Astrocyte (in vitro differentiated cells and primary cell): ENCODE measurements around the gene C22orf31. TPM values are rescaled to one million over a fixed set of nuclear protein-coding genes. Genes with fewer than 3 reads are reported as not detected.

ENCODE experiments used
- DNase-seq: peaks from one replicate; pipeline ENCODE4 v3.0.0-alpha.2; 2010; ENCODE audit warnings: low read depth
- FAIRE-seq: peaks from 2 replicates; lab custom pipeline; 2011; peaks lifted over from hg19 to GRCh38; lab: Jason Lieb, UNC
- H2AFZ ChIP-seq: 2 replicates; pipeline ENCODE4 v1.6.0; 2012; ENCODE audit warnings: low read depth, low read length, inconsistent platforms
- H3K27ac ChIP-seq: 2 replicates; pipeline ENCODE4 v1.5.1; 2011; ENCODE audit warnings: low read depth, low read length, inconsistent platforms
- H3K27me3 ChIP-seq: 2 replicates; pipeline ENCODE4 v1.6.0; 2011; ENCODE audit warnings: low read length, inconsistent platforms; ENCODE audit not compliant: insufficient read depth
- H3K36me3 ChIP-seq: 2 replicates; pipeline ENCODE4 v1.5.1; 2011; ENCODE audit warnings: low read length, inconsistent platforms; ENCODE audit not compliant: insufficient read depth
- H3K4me1 ChIP-seq: 2 replicates; pipeline ENCODE4 v1.5.1; 2011; ENCODE audit warnings: low read length, inconsistent platforms; ENCODE audit not compliant: insufficient read depth
- H3K4me2 ChIP-seq: 2 replicates; pipeline ENCODE4 v1.6.0; 2012; ENCODE audit warnings: low read length, inconsistent platforms
- H3K4me3 ChIP-seq: 2 replicates; pipeline ENCODE4 v1.5.1; 2011; ENCODE audit warnings: low read depth, mild to moderate bottlenecking, low read length, inconsistent platforms; ENCODE audit not compliant: insufficient read depth
- H3K79me2 ChIP-seq: 2 replicates; pipeline ENCODE4 v1.6.0; 2012; ENCODE audit warnings: mild to moderate bottlenecking, low read length, inconsistent platforms; ENCODE audit not compliant: insufficient read depth
- H3K9ac ChIP-seq: 2 replicates; pipeline ENCODE4 v1.6.0; 2012; ENCODE audit warnings: mild to moderate bottlenecking, low read length, inconsistent platforms
- H3K9me3 ChIP-seq: 2 replicates; pipeline ENCODE4 v1.5.1; 2012; ENCODE audit warnings: low read depth, mild to moderate bottlenecking, low read length, inconsistent platforms; ENCODE audit not compliant: insufficient read depth
- H4K20me1 ChIP-seq: 2 replicates; pipeline ENCODE4 v1.6.0; 2012; ENCODE audit warnings: low read length, inconsistent platforms; ENCODE audit not compliant: insufficient read depth
- H3K27ac Mint-ChIP-seq: one replicate; pipeline ENCODE4 v1.8.0; 2021; ENCODE audit warnings: mild to moderate bottlenecking, mixed read lengths; ENCODE audit not compliant: unreplicated experiment
- H3K27me3 Mint-ChIP-seq: one replicate; pipeline ENCODE4 v1.8.0; 2021; ENCODE audit warnings: low read depth, mixed read lengths; ENCODE audit not compliant: unreplicated experiment
- H3K36me3 Mint-ChIP-seq: one replicate; pipeline ENCODE4 v1.8.0; 2021; ENCODE audit warnings: low read depth, mixed read lengths; ENCODE audit not compliant: unreplicated experiment
- H3K4me1 Mint-ChIP-seq: one replicate; pipeline ENCODE4 v1.8.0; 2021; ENCODE audit warnings: low read depth, mixed read lengths; ENCODE audit not compliant: unreplicated experiment
- H3K4me3 Mint-ChIP-seq: one replicate; pipeline ENCODE4 v1.8.0; 2021; ENCODE audit warnings: mild to moderate bottlenecking, moderate library complexity, mixed read lengths; ENCODE audit not compliant: unreplicated experiment
- H3K9me3 Mint-ChIP-seq: one replicate; pipeline ENCODE4 v1.8.0; 2021; ENCODE audit warnings: mild to moderate bottlenecking, mixed read lengths; ENCODE audit not compliant: unreplicated experiment
- CTCF ChIP-seq: IDR thresholded peaks from 2 replicates; pipeline ENCODE4 v1.5.1; 2011; ENCODE audit warnings: low read depth, mild to moderate bottlenecking, inconsistent platforms, low read length, moderate library complexity; ENCODE audit not compliant: insufficient read depth
- EZH2 ChIP-seq: IDR thresholded peaks from 2 replicates; pipeline ENCODE4 v1.6.1; 2012; ENCODE audit warnings: mild to moderate bottlenecking, low read length, inconsistent platforms; ENCODE audit not compliant: insufficient read depth
- total RNA-seq: library from RNA; stranded (reverse); gene quantifications from 2 replicates; pipeline ENCODE4 v1.2.1, GENCODE V29; 2021

Gene C22orf31
- total RNA-seq, 1 donor from 2014 or later: not detected

- peak overlapping the region; percentile 97 for H3K27ac ChIP-seq
- H3K9me3 ChIP-seq: no peaks in the 10 kb centered on the region
- H3K27me3 Mint-ChIP-seq: no peaks in the 10 kb centered on the region
- peak overlapping the region; percentile 82 for H3K9ac ChIP-seq
- FAIRE-seq: no peak
- H3K4me3 Mint-ChIP-seq: peak overlapping the region; percentile 84
- peak; percentile 87 for DNase-seq
- H2AFZ ChIP-seq: peak overlapping the region; percentile 37
- H3K4me2 ChIP-seq: peak overlapping the region; percentile 82
- peaks cover 24% of the 10 kb centered on the region for H3K4me1 ChIP-seq
- no peaks in the 10 kb centered on the region for H3K36me3 ChIP-seq
- TF ChIP-seq EZH2 (no peak), CTCF (no peak)
- H3K27ac Mint-ChIP-seq: peak overlapping the region; percentile 99
- H3K4me3 ChIP-seq: peak overlapping the region; percentile 49
- no peaks in the 10 kb centered on the region for H3K36me3 Mint-ChIP-seq
- no peaks in the 10 kb centered on the region for H3K27me3 ChIP-seq
- no peaks in the 10 kb centered on the region for H3K79me2 ChIP-seq
- H3K9me3 Mint-ChIP-seq: no peaks in the 10 kb centered on the region
- H4K20me1 ChIP-seq: no peaks in the 10 kb centered on the region
- H3K4me1 Mint-ChIP-seq: peaks cover 21% of the 10 kb centered on the region
Observed at GRCh38 chr22:29030618-29031226, 30.9 kb downstream of the C22orf31 start.

- H2AFZ ChIP-seq: peak overlapping the region; percentile 37
- H3K9me3 ChIP-seq: no peaks in the 10 kb centered on the region
- no peaks in the 10 kb centered on the region for H3K36me3 ChIP-seq
- peak overlapping the region; percentile 82 for H3K4me2 ChIP-seq
- peak overlapping the region; percentile 97 for H3K27ac ChIP-seq
- H4K20me1 ChIP-seq: no peaks in the 10 kb centered on the region
- Mint-ChIP-seq H3K4me3 (peak overlapping the region; percentile 84), H3K27me3 (no peaks in the 10 kb centered on the region), H3K4me1 (peaks cover 21% of the 10 kb centered on the region), H3K9me3 (no peaks in the 10 kb centered on the region), H3K27ac (peak overlapping the region; percentile 99), H3K36me3 (no peaks in the 10 kb centered on the region)
- no peaks in the 10 kb centered on the region for H3K79me2 ChIP-seq
- DNase-seq: peak; percentile 81
- H3K27me3 ChIP-seq: no peaks in the 10 kb centered on the region
- TF ChIP-seq EZH2 (no peak), CTCF (no peak)
- H3K9ac ChIP-seq: peak overlapping the region; percentile 82
- peaks cover 24% of the 10 kb centered on the region for H3K4me1 ChIP-seq
- peak overlapping the region; percentile 42 for H3K4me3 ChIP-seq
- FAIRE-seq: no peak
Observed at GRCh38 chr22:29030016-29030617, 31.5 kb downstream of the C22orf31 start.
